Measurements from ENCODE around the gene PM20D1. TPM values are rescaled to one million over a fixed set of nuclear protein-coding genes. Genes with fewer than 3 reads are reported as not detected.

Gene PM20D1
- total RNA-seq, 1 donor from 2014 or later, result 0.16 TPM

GRCh38 chr1:205787287-205787916 is 62.5 kb downstream of the PM20D1 start:
- peaks cover 7% of the 10 kb centered on the region for H3K4me1 Mint-ChIP-seq
- DNase-seq, result no peak
- H3K9me3 Mint-ChIP-seq, result no peaks in the 10 kb centered on the region
- H3K27ac Mint-ChIP-seq, result no peak overlapping the region
- H3K4me3 Mint-ChIP-seq, result no peak overlapping the region
- H3K27me3 Mint-ChIP-seq, result no peaks in the 10 kb centered on the region
- intact Hi-C loops (cut with micrococcal nuclease), result no loop called here
- peaks cover 11% of the 10 kb centered on the region for H3K36me3 Mint-ChIP-seq (ENCODE audit: low read depth)

- Mint-ChIP-seq H3K4me3 (no peak overlapping the region), H3K27me3 (no peaks in the 10 kb centered on the region), H3K36me3 (ENCODE audit: low read depth) (peaks cover 10% of the 10 kb centered on the region), H3K27ac (no peak overlapping the region), H3K9me3 (no peaks in the 10 kb centered on the region), H3K4me1 (peaks cover 11% of the 10 kb centered on the region)
- no peak for DNase-seq
- intact Hi-C loops (cut with micrococcal nuclease), result no loop called here
These were observed 63.3 kb downstream of the PM20D1 start for GRCh38 chr1:205786601-205787000.

- DNase-seq, result no peak
- H3K9me3 Mint-ChIP-seq, result no peaks in the 10 kb centered on the region
- H3K36me3 Mint-ChIP-seq (ENCODE audit: low read depth), result peaks cover 6% of the 10 kb centered on the region
- intact Hi-C loops (cut with micrococcal nuclease), result no loop called here
- H3K4me1 Mint-ChIP-seq, result peaks cover 11% of the 10 kb centered on the region
- H3K27ac Mint-ChIP-seq, result no peak overlapping the region
- no peaks in the 10 kb centered on the region for H3K27me3 Mint-ChIP-seq
- no peak overlapping the region for H3K4me3 Mint-ChIP-seq
These were observed 64.5 kb downstream of the PM20D1 start for GRCh38 chr1:205785446-205785845.

- intact Hi-C loops (cut with micrococcal nuclease), result no loop called here
- Mint-ChIP-seq H3K4me1 (peaks cover 11% of the 10 kb centered on the region), H3K36me3 (ENCODE audit: low read depth) (no peaks in the 10 kb centered on the region)
These were observed 66.0 kb downstream of the PM20D1 start for GRCh38 chr1:205783904-205784303.

GRCh38 chr1:205783433-205783795 is 66.5 kb downstream of the PM20D1 start:
- no peak for DNase-seq
- intact Hi-C loops (cut with micrococcal nuclease), result no loop called here
- H3K27ac Mint-ChIP-seq, result no peak overlapping the region
- H3K9me3 Mint-ChIP-seq, result no peaks in the 10 kb centered on the region
- no peak overlapping the region for H3K4me3 Mint-ChIP-seq
- no peaks in the 10 kb centered on the region for H3K36me3 Mint-ChIP-seq (ENCODE audit: low read depth)
- no peaks in the 10 kb centered on the region for H3K27me3 Mint-ChIP-seq
- peaks cover 11% of the 10 kb centered on the region for H3K4me1 Mint-ChIP-seq

More at GRCh38 chr1:205783904-205784303, 66.0 kb downstream of the PM20D1 start:
- H3K27me3 Mint-ChIP-seq, result no peaks in the 10 kb centered on the region
- H3K9me3 Mint-ChIP-seq, result no peaks in the 10 kb centered on the region
- no peak overlapping the region for H3K27ac Mint-ChIP-seq
- no peak for DNase-seq
- H3K4me3 Mint-ChIP-seq, result no peak overlapping the region

GRCh38 chr1:205782627-205783432 is 67.1 kb downstream of the PM20D1 start:
- Mint-ChIP-seq H3K4me1 (peaks cover 13% of the 10 kb centered on the region), H3K36me3 (ENCODE audit: low read depth) (no peaks in the 10 kb centered on the region), H3K9me3 (no peaks in the 10 kb centered on the region), H3K4me3 (no peak overlapping the region), H3K27ac (peak overlapping the region; percentile 27), H3K27me3 (no peaks in the 10 kb centered on the region)
- peak; percentile 74 for DNase-seq
- intact Hi-C loops (cut with micrococcal nuclease), result no loop called here

- Mint-ChIP-seq H3K4me3 (no peak overlapping the region), H3K27me3 (no peaks in the 10 kb centered on the region), H3K4me1 (peaks cover 24% of the 10 kb centered on the region), H3K36me3 (ENCODE audit: low read depth) (peaks cover under 1% of the 10 kb centered on the region), H3K9me3 (no peaks in the 10 kb centered on the region), H3K27ac (no peak overlapping the region)
- intact Hi-C loops (cut with micrococcal nuclease), result no loop called here
- DNase-seq, result no peak
These were observed 69.6 kb downstream of the PM20D1 start for GRCh38 chr1:205780335-205780734.

Other genes starting within 250 kb of the PM20D1 start
- 81.8 and 83.1 TPM in 2 replicates for gene ELK4, start 218.1 kb downstream of the PM20D1 start, total RNA-seq
- gene SLC45A3, start 169.6 kb downstream of the PM20D1 start, total RNA-seq, result 1.0 and 1.1 TPM in 2 replicates
- gene NUCKS1, start 100.0 kb downstream of the PM20D1 start, total RNA-seq, result 161 and 188 TPM in 2 replicates
- gene RAB29, start 74.7 kb downstream of the PM20D1 start, total RNA-seq, result 27.8 and 29.1 TPM in 2 replicates
- 29.5 and 30.1 TPM in 2 replicates for gene SLC41A1, start 36.9 kb downstream of the PM20D1 start, total RNA-seq
- gene SLC26A9, start 93.3 kb upstream of the PM20D1 start, total RNA-seq, result not detected in 2 replicates
- not detected in 2 replicates for gene RAB7B, start 153.3 kb upstream of the PM20D1 start, total RNA-seq
- not detected in 2 replicates for gene CTSE, start 173.8 kb upstream of the PM20D1 start, total RNA-seq
- gene RHEX, start 203.0 kb upstream of the PM20D1 start, total RNA-seq, result not detected in 2 replicates

Measured in activated CD4-positive, alpha-beta T cell treated with anti-CD3 and anti-CD28 coated beads, Interleukin-2, amount 10 ng/mL, durations not matched to agents 24 days and 14 days (primary cell).